Measurements from ENCODE around the gene EIPR1.

DNA sequence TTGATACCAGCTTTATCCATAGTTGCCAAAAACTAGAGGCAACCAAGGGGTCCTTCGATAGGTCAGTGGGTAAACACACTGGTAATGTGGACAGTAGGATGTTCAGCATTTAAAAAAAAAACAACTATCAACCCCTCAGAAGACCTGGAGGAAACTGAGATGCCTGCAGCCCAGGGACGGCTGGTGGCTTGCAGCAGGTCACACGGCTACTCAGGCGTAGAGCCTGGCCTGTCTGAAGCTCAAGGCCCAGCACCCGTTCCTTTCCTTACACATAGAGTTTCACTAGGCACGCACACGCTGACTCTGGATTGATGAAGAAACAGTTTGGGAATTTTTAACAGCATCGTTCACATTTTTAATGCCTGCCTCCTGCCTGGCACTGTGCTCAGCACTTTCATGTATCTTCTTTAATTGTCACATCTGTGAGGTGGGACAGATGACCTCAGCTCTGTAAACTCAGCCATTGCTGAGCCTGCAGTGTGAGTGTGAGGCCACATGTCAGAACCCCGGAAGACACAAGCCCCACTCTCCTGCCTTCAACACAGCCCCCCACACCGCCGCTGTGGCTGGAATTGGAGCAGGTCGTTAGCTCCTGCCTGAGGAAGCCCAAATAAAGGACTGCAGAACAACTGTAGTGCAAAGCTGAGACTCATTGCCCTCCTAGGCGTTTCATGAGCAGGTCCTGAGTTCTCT lies 42.6 kb upstream of the EIPR1 start:
- TF ChIP-seq CTCF (IDR thresholded peaks at IDR 0.05; ENCODE audit: poor library complexity, severe bottlenecking), result no peak
- TF ChIP-seq EP300 (conservative IDR thresholded peaks at IDR 0.05; ENCODE audit: poor library complexity, severe bottlenecking), result no peak
- no peak for TF ChIP-seq POLR2AphosphoS5 (IDR thresholded peaks at IDR 0.05)
- TF ChIP-seq, protein P1, sequence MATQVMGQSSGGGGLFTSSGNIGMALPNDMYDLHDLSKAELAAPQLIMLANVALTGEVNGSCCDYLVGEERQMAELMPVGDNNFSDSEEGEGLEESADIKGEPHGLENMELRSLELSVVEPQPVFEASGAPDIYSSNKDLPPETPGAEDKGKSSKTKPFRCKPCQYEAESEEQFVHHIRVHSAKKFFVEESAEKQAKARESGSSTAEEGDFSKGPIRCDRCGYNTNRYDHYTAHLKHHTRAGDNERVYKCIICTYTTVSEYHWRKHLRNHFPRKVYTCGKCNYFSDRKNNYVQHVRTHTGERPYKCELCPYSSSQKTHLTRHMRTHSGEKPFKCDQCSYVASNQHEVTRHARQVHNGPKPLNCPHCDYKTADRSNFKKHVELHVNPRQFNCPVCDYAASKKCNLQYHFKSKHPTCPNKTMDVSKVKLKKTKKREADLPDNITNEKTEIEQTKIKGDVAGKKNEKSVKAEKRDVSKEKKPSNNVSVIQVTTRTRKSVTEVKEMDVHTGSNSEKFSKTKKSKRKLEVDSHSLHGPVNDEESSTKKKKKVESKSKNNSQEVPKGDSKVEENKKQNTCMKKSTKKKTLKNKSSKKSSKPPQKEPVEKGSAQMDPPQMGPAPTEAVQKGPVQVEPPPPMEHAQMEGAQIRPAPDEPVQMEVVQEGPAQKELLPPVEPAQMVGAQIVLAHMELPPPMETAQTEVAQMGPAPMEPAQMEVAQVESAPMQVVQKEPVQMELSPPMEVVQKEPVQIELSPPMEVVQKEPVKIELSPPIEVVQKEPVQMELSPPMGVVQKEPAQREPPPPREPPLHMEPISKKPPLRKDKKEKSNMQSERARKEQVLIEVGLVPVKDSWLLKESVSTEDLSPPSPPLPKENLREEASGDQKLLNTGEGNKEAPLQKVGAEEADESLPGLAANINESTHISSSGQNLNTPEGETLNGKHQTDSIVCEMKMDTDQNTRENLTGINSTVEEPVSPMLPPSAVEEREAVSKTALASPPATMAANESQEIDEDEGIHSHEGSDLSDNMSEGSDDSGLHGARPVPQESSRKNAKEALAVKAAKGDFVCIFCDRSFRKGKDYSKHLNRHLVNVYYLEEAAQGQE (IDR thresholded peaks at IDR 0.05; ENCODE audit: borderline replicate concordance), result no peak
- no peak for TF ChIP-seq EZH2 (IDR thresholded peaks at IDR 0.05; ENCODE audit: borderline replicate concordance, insufficient read depth, low read length, poor library complexity, severe bottlenecking)
- TF ChIP-seq SMC3 (conservative IDR thresholded peaks at IDR 0.05; ENCODE audit: poor library complexity), result no peak

All from neural cell (in vitro differentiated cells).